Osteoblast (primary cell): ENCODE data around the gene GMEB1. TPM values are rescaled to one million over a fixed set of nuclear protein-coding genes. Genes with fewer than 3 reads are reported as not detected.
"Not testable (repeated sequence)": the region's sequence is repeated elsewhere in the genome, so short reads cannot be mapped to it uniquely, and the experiment has no call there.

ENCODE experiments used
- DNase-seq: peaks from one replicate; pipeline ENCODE4 v3.0.0; 2011; ENCODE audit warnings: low spot score, mixed read lengths; ENCODE audit not compliant: insufficient read length; ENCODE audit errors: missing footprints
- H2AFZ ChIP-seq: 2 replicates; pipeline ENCODE4 v1.6.0; 2011; ENCODE audit warnings: mild to moderate bottlenecking, low read length
- H3K27ac ChIP-seq: 2 replicates; pipeline ENCODE4 v1.5.1; 2011; ENCODE audit warnings: mild to moderate bottlenecking, low read depth, low read length, moderate library complexity
- H3K27me3 ChIP-seq: 2 replicates; pipeline ENCODE4 v1.6.0; 2012; ENCODE audit warnings: mild to moderate bottlenecking, control low read depth, inconsistent platforms, low read length, moderate library complexity; ENCODE audit not compliant: insufficient read depth
- H3K36me3 ChIP-seq: 2 replicates; pipeline ENCODE4 v1.5.1; 2011; ENCODE audit warnings: mild to moderate bottlenecking, low read length, control low read depth, moderate library complexity; ENCODE audit not compliant: insufficient read depth
- H3K4me1 ChIP-seq: 2 replicates; pipeline ENCODE4 v1.5.1; 2011; ENCODE audit warnings: mild to moderate bottlenecking, low read length, control low read depth, moderate library complexity; ENCODE audit not compliant: insufficient read depth
- H3K4me2 ChIP-seq: 2 replicates; pipeline ENCODE4 v1.6.0; 2011; ENCODE audit warnings: mild to moderate bottlenecking, low read length; ENCODE audit not compliant: insufficient read depth
- H3K4me3 ChIP-seq: fragments of 200-600 bp; sonication (generic); 3 replicates; pipeline ENCODE4 v1.5.1; 2012; ENCODE audit warnings: mild to moderate bottlenecking, low read length, inconsistent platforms; ENCODE audit not compliant: insufficient read depth
- H3K79me2 ChIP-seq: 2 replicates; pipeline ENCODE4 v1.6.0; 2012; ENCODE audit warnings: mild to moderate bottlenecking, low read length, control low read depth, inconsistent platforms; ENCODE audit not compliant: insufficient read depth
- H3K9me3 ChIP-seq: 2 replicates; pipeline ENCODE4 v1.5.1; 2011; ENCODE audit warnings: low read depth, low read length, control low read depth
- H4K20me1 ChIP-seq: 2 replicates; pipeline ENCODE4 v1.6.0; 2012; ENCODE audit warnings: mild to moderate bottlenecking, low read length, control low read depth; ENCODE audit not compliant: insufficient read depth
- CTCF ChIP-seq: IDR thresholded peaks from 2 replicates; pipeline ENCODE4 v1.5.1; 2011; ENCODE audit warnings: mild to moderate bottlenecking, low read depth, low read length, moderate library complexity; ENCODE audit errors: extremely low read depth
- total RNA-seq: library from RNA; depleted of rRNA; stranded (reverse); fragments of >200 nt; gene quantifications from 2 replicates; pipeline ENCODE4 v1.2.3, GENCODE V29; 2012

GMEB1 gene
- total RNA-seq, 1 donor = 11.9 TPM

- H4K20me1 ChIP-seq = no peaks in the 10 kb centered on the region
- no peak overlapping the region for H3K4me3 ChIP-seq
- TF ChIP-seq CTCF = no peak
- peaks cover 13% of the 10 kb centered on the region for H3K79me2 ChIP-seq
- H3K4me1 ChIP-seq = peaks cover 29% of the 10 kb centered on the region
- no peaks in the 10 kb centered on the region for H3K9me3 ChIP-seq
- no peak overlapping the region for H3K27ac ChIP-seq
- no peaks in the 10 kb centered on the region for H3K36me3 ChIP-seq
- no peaks in the 10 kb centered on the region for H3K27me3 ChIP-seq
- H3K4me2 ChIP-seq = no peak overlapping the region
- DNase-seq = no peak
- peak overlapping the region; percentile 29 for H2AFZ ChIP-seq
Observed at GRCh38 chr1:28646040-28646439, 22.5 kb upstream of the GMEB1 start.

GRCh38 chr1:28648008-28648473, 20.5 kb upstream of the GMEB1 start:
- Histone ChIP-seq H3K27ac (peak overlapping the region; percentile 99), H2AFZ (peak overlapping the region; percentile 86), H3K4me3 (peak overlapping the region; percentile 65), H3K9me3 (no peaks in the 10 kb centered on the region), H4K20me1 (no peaks in the 10 kb centered on the region), H3K4me1 (peaks cover 18% of the 10 kb centered on the region), H3K36me3 (no peaks in the 10 kb centered on the region), H3K27me3 (no peaks in the 10 kb centered on the region), H3K79me2 (no peaks in the 10 kb centered on the region), H3K4me2 (peak overlapping the region; percentile 95)
- DNase-seq = peak; percentile 95
- no peak for TF ChIP-seq CTCF

- H3K36me3 ChIP-seq = no peaks in the 10 kb centered on the region
- TF ChIP-seq CTCF = no peak
Observed at GRCh38 chr1:28648474-28649198, 19.9 kb upstream of the GMEB1 start, which contains the start of gene RNU11. Gene RNU11 (plus strand): TSS chr1:28648600.

GRCh38 chr1:28653063-28653462, 15.5 kb upstream of the GMEB1 start:
- not testable (repeated sequence) for H3K4me2 ChIP-seq, DNase-seq, H3K4me3 ChIP-seq, H3K36me3 ChIP-seq, H3K4me1 ChIP-seq, H2AFZ ChIP-seq, H3K9me3 ChIP-seq, H3K79me2 ChIP-seq, H3K27me3 ChIP-seq, H3K27ac ChIP-seq, H4K20me1 ChIP-seq

More at GRCh38 chr1:28648474-28649198, 19.9 kb upstream of the GMEB1 start, which contains the start of gene RNU11:
- peaks cover 12% of the 10 kb centered on the region for H3K4me1 ChIP-seq
- peak within 1 kb of the TSS; percentile 99 for H3K27ac ChIP-seq
- no peaks in the 10 kb centered on the region for H3K27me3 ChIP-seq
- no peaks in the 10 kb centered on the region for H4K20me1 ChIP-seq
- no peaks in the 10 kb centered on the region for H3K79me2 ChIP-seq
- DNase-seq = peak; percentile 96
- H3K4me3 ChIP-seq = peak within 1 kb of the TSS; percentile 65
- H3K4me2 ChIP-seq = peak within 1 kb of the TSS; percentile 95
- no peaks in the 10 kb centered on the region for H3K9me3 ChIP-seq
- peak within 1 kb of the TSS; percentile 86 for H2AFZ ChIP-seq
